ENCODE results near the gene LYPD3.

DNA sequence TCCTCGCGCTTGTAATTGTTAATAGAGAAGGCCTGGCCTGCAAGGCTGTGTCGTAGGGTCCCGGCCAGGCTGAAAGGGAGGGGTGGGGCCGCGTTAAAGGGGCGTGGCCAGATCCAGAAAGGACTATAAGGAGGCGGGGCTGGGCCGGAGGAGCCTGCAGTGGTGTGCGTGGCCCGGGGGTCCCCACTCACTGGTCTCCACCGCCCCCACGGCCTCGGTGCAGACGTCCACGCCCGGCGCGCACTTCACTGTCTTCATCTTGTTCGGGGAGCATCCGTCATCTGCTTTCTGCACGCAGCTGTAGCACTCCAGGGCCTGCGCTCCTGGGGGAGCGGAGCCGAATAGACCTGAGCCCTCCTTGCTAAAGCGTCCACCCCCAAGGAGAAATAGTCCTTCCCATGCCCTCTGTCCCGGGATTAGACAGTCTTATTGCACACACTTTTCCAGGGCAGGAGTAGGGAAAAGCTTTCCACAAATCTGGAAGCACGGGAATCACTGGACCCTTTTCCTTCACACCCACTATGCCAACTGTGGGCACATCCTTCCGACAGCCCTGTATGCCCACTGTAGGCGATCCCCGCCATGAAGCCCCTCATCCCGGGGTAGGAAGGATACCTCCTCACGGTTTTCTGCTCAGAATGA lies 1.2 kb downstream of the LYPD3 start:
- TF ChIP-seq, protein P1, sequence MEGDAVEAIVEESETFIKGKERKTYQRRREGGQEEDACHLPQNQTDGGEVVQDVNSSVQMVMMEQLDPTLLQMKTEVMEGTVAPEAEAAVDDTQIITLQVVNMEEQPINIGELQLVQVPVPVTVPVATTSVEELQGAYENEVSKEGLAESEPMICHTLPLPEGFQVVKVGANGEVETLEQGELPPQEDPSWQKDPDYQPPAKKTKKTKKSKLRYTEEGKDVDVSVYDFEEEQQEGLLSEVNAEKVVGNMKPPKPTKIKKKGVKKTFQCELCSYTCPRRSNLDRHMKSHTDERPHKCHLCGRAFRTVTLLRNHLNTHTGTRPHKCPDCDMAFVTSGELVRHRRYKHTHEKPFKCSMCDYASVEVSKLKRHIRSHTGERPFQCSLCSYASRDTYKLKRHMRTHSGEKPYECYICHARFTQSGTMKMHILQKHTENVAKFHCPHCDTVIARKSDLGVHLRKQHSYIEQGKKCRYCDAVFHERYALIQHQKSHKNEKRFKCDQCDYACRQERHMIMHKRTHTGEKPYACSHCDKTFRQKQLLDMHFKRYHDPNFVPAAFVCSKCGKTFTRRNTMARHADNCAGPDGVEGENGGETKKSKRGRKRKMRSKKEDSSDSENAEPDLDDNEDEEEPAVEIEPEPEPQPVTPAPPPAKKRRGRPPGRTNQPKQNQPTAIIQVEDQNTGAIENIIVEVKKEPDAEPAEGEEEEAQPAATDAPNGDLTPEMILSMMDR (IDR thresholded peaks at IDR 0.05) = no peak
- TF ChIP-seq POLR2A (IDR thresholded peaks at IDR 0.05) = no peak
